NOMO-1 treated with dmso at 0.1 percent for 144 hours (cell line): ENCODE measurements around the gene ABCA13.

Experiments
- DNase-seq: peaks from one replicate; lab custom pipeline; 2025; ENCODE audit not compliant: unreplicated experiment; lab: John Stamatoyannopoulos, UW

Gene ABCA13

GRCh38 chr7:48295296-48295971 lies 124.2 kb downstream of the ABCA13 start:
- DNase-seq, result no peak

DNA sequence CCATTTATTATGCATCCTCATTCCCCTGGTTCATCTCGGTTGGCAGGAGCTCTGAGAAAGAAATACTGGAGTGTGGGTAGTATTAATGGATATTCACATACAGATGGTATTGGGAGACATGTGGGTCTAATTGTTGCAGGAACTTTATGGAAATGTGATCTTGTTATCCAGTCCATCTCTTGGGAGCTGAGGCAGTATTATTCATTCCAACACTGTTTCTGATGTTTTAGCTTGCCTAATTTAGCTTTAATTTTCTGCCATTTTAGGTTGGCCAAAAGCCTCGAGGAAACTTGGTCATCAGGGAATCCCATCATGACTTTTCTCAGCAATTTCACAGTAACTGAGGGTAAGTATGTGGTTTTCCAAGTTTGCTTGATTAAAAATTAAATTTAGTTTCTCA lies 125.7 kb downstream of the ABCA13 start:
- DNase-seq, result no peak

DNA sequence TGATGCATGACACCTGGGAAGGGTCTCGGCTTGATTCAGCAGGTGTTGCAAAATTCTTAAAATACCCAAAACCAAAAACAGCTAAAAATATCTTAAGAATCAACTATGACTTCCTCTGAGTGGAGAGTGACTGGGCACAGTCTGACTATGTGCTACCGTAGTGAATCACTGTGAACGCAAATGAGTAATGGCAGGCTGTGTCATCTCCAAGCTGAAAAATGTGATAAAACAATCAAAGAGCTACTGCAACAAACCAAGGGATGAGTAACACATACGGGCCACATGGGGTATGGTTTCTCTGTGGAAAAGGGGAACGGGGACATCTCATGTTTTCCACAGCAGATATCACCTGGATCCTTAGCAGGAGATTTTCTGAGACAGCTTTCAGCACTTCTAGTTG lies 127.5 kb downstream of the ABCA13 start:
- no peak for DNase-seq

DNA sequence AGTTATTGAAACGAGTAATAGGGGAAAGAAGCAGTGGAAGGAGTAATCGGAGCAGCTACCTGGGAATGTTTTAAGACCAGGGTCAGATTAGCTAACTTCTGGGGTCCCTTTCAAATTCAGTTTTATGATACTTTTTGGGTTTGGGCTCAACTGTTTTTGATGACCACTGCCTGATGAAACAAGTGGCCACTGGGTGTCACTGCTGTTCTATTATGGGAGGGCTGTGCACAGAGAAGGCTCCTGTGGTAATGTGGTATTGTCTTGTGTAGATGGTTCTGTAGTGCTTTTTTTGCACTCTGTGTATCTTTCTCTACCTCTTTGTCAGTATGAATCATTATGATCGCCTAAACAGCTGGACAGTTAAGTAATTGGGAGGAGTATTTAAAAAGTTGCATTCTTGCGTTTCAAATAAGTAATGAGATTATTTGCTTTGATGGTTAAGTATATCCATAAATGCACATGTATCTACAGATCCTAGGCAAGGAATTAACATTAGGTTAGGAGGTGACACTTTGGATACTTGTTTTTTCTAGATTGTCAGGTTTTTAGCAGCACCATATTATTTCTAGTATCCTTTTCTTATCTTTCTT lies 128.4 kb downstream of the ABCA13 start:
- peak; percentile 15 for DNase-seq

GRCh38 chr7:48300301-48300700 lies 129.0 kb downstream of the ABCA13 start:
- DNase-seq, result no peak

- no peak for DNase-seq
These were observed 129.9 kb downstream of the ABCA13 start for GRCh38 chr7:48301201-48301600.

GRCh38 chr7:48304641-48305040 lies 133.4 kb downstream of the ABCA13 start:
- DNase-seq, result no peak

DNA sequence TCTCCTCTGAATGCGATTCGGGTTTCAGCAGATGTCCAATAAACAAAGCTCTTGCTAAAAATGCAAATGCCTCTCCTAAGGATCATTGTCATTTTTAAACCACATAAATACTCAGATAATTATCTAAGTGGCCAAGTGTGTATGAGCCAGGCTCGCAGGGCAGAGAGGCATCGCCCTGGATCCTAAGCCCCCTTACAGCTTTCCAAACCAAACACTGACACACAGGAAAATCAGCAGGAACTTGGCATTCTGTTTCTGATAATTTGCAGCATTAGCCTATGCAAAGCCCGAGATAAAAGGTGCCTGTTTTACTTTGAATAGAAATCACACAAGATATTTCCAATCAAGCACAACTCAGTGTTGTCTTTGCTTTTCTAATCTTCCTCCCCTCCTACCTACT lies 134.4 kb downstream of the ABCA13 start:
- DNase-seq, result no peak

DNA sequence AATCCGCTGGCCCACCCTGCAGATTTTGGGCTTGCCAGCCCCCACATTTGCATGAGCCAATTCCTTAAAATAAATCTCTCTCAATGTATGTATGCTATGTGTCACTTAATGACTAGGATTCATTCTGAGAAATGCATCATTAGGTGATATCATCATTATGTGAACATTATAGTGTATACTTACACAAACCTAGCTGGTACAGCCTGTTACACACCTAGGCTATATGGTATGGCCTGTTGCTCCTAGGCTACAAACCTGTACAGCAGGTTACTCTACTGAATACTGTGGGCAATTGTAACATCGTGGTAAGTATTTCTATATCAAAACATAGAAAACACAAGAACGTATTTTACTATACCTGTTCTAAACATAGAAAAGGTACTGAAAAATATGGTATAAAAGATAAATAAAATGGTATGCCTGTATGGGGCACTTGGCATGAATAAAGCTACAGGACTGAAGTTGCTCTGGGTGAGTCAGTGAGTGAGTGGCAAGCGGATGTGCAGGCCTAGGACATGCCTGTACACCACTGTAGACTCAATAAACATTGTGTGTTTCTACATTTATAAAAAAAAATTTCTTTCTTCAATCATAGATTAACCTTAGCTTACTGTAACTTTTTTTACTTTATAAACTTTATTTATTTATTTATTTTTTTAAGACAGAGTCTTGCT lies 135.9 kb downstream of the ABCA13 start:
- DNase-seq, result no peak

- DNase-seq, result no peak
These were observed 138.5 kb downstream of the ABCA13 start for GRCh38 chr7:48309720-48310119.

DNA sequence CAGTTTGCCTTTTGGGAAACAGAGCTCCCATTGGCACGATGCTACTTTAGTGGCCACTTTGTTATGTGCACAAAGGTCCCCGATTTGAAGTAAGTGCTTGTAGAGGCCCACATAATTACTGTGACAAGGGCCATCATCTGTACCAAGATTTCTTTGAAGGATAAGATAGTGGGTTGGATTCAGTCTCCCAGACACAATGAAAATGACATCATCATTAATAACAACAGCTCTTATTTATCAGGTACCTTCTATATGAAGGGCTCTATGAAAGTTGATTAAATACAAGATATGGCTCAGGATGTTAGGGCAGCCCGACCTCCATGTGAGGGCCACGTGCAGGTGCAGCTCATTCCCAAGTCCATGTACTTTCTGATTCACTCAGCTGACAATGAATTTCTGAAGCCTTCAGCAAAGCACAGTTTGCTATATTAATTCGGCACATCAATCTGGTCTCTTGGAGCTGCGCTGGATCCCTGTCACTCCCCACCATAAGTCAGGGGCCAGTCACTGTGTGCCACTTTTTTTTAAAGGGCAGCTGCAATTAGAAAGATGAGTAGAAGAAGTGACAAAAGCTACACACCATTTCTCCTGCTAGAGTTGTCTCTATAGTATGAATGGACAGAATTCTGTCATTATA lies 140.3 kb downstream of the ABCA13 start:
- DNase-seq, result no peak

DNA sequence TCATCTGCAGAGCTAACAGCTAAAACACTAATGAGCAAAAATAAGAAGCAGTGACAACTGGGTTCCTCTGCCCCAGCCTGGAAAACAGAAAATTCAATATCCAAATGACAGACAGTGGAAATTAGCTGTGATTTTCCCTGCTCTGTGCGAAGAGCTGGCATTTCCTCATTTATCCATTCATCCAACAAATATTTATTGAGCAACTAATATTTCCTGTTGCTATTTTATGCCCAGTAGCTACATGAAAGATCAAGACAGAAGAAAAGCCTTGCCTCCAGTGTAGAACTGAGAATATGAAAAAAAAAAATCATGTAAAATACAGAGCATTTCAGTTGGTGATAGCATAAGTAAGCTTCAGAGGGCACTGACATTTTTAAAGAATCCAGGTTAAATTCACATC lies 140.9 kb downstream of the ABCA13 start:
- no peak for DNase-seq

- no peak for DNase-seq
These were observed 145.5 kb downstream of the ABCA13 start for GRCh38 chr7:48316768-48317167.

DNA sequence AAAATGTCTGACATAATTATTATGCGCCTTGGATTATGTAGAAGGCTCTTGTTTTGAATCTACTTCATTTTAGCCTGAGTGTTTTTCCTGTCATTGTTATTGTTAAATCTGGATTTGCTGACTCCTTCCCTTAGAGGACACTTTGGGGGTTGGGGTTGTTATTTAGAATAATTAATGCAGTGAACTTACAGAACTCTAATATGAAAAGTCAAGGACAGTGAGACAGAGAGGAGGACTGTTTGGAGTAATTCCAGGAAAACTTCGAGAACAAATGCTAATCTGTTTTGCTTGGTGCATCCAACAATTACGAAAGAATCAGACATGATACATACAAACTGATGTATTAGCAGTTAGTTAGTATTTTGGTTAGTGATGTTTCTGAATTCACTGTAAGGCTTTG lies 146.1 kb downstream of the ABCA13 start:
- DNase-seq, result no peak

DNA sequence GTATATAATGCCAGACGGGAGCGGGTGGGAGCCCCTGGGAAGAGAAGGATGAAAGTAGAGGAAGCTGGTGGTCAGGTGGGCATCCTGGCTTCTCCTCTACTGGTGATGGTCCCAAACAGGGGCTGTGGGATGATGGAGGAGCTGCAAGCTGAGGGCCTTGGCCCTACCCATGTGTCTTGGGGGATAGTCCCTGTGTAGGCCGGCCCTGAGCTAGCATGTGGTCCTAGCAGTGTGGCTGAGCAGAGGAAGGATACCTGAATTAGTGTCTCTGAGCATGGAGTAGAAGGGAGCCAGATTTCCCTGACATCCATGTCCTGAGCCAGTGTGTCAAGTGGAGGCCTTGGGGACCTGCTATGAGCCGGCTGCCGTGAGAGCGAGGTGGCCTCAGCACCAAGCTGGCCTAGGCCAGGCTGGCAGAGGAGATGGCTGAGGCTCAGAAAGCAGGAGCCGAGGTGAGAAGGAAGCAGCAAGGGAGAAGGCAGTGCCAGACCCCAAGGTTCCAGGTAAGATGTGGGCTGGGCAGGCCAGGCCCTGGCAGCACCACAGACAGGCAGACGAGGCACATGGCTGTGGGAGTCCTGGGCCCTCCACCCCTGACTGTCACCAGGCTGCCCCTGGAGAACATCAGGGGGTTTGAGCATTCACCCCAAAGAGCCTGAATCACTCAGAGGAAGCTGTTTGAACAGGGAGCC lies 150.2 kb downstream of the ABCA13 start:
- DNase-seq, result no peak

- DNase-seq, result no peak
These were observed 165.9 kb downstream of the ABCA13 start for GRCh38 chr7:48337012-48337621.

DNA sequence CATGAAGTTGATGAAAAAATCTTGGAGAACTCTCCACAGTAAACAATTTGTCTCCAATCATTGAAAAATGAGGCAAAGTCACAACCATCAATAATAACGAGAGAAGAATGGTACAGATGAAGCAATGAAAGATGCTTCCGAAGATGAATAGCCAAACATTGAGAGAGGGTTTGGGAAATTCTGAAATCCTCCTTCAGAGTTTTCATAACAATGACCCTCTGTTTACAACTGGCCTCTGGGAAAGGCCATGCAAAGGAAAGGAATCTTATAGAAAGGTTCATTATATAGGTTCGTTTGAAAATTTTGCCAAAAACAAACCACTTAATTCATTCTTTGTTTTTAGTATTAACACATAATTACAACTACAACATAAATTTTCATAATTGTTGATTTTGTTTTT lies 166.5 kb downstream of the ABCA13 start:
- DNase-seq, result no peak

- DNase-seq, result no peak
These were observed 176.1 kb downstream of the ABCA13 start for GRCh38 chr7:48347230-48347825.

DNA sequence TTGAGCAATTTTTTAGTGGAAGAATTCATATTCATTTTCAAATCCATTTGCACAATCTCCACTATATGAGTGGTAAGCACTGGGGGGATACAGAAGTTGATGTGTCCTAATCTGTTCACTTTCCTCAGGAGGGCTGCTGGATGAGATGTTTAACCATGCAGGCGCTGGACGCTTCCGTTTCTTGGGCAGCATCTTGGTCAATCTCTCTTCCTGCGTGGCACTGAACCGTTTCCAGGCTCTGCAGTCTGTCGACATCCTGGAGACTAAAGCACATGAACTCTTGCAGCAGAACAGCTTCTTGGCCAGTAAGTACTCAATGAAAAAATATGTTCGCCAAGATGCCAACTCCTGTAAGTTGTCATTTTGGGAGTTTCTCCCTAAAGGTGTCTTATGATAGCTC lies 179.3 kb downstream of the ABCA13 start:
- DNase-seq, result peak; percentile 60

GRCh38 chr7:48351900-48352299 lies 180.6 kb downstream of the ABCA13 start:
- DNase-seq, result no peak

GRCh38 chr7:48355346-48355745 lies 184.1 kb downstream of the ABCA13 start:
- DNase-seq, result no peak
